Amygdala (tissue), 56 donors: Measurements from ENCODE around the gene UAP1L1.
A peak's percentile ranks its signal among the peaks of the same experiment; 100 is the strongest.

Source experiments
- DNase-seq, 56 donors: peaks; one replicate each; lab custom pipeline; 2025; lab: John Stamatoyannopoulos, UW

UAP1L1 gene

DNA sequence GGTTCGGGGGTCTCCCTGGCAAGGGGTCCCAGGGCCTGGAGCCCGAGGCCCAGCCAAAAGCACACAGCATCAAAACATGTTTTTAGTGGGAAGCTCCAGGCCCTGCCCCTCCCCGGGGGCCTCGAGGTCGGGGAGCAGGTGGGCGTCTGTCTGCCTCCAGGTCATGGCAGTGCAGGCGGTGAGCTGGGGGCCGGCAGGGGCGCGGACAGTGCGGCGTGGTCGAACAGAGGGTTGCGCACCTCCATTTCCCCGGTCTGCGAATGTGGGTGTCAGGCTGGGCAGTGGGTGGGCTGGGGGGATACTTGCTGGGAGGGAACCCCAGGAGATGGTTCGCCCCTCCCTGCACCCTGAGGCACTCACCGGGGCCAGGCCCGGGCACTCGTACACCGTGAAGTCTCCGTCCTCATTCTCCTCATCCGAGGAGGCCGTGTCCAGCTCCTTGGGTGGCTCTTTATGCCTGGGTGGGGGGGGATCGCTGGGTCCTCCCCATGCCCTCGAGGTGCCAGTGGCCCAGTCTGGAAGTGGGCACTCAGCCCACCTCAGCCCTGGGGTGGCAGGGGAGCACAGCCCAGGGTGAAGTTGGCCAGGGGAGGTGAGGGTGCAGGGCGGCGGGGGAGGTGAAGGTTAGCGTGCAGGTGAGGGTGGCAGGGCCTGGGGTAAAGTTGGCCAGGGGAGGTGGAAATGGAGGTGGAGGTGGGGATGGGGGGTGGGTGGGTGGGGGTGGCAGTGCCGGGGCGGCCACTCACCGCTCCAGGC, 37.5 kb upstream of the UAP1L1 start:
- DNase-seq = no peak

DNA sequence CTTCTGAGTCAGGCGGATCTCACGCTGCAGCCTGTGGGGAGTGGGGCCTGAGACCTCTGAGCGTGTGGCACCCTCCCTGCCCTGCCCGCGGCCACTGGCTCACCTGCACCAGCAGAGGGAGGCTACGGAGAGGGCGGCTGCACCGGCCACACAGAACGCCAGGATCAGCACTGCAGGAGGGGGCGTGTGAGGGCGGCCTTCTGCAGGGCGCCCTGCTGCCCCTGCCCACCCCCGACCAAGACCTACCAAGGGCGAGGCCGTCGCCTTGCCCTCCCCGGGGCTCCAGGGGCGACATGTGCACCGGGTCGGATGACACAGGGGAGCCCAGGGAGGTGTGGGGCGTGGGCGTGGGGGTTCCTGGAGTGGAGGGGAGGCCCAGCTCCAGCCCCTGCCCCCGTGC, 36.7 kb upstream of the UAP1L1 start:
- DNase-seq = no peak

DNA sequence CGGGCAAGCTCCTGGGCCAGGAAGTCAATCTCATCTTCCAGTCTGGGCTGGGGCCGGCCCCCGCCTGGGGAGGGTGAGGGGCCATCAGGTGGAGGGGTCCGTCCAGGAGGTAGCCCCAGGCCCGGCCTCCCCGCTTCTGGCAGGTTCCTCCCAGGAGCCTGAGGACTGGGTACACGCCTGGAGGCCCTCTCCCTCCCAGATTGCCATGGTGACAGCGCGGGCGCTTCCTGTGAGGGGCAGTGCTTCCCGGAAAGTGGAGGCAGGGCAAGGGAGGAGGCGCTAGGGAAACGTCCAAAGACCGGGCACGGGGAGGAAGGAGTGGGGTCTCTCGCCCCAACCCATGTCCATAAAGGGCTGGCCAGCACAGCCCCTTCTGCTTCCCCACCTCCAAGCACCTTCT, 36.2 kb upstream of the UAP1L1 start:
- DNase-seq = peak in 1 of 56 donors; percentile 26

DNA sequence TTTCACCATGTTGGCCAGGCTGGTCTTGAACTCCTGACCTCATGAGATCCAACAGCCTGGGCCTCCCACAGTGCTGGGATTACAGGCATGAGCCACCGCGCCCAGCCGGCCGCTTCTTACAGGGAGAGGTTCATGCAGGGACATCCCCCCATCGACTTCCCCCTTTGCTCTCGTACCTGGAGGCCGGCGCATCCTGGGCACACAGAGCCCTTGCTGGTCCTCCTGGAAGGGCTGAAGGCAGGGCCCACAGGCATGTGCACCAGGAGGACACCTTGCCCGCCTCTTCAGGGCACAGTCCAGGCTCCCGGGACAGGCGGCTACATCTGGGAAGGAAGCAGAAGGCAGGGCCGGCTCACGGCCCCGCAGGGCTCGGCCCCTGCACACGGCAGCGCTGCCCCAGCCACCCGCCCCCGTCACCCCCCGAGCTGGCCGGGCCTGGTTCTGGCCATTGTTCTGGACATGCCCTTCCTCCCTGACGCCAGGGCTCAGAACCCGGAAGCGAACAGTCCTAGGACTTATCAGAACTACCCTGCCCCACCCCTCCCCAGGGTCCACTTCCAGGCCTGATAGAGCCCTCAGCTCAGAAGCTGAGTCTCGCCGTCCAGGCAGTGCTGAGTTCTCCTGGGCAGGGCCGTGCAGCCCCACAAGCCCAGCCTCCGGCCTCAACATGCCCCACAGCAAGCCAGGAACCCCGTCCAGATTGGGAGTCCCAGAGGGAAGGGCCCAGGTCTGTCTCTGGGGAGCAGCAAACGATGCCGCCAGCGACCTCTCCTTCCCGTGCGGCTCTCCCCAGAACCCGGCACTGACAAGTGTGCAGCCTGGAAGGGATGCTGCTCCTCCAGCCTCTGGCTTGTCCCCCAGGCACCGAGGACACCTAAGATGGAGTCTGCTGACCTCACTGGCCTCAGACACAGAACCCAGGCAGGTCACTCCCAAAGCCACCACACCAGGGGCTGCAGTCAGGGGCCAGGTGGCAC, 34.3 kb upstream of the UAP1L1 start:
- DNase-seq = no peak

DNA sequence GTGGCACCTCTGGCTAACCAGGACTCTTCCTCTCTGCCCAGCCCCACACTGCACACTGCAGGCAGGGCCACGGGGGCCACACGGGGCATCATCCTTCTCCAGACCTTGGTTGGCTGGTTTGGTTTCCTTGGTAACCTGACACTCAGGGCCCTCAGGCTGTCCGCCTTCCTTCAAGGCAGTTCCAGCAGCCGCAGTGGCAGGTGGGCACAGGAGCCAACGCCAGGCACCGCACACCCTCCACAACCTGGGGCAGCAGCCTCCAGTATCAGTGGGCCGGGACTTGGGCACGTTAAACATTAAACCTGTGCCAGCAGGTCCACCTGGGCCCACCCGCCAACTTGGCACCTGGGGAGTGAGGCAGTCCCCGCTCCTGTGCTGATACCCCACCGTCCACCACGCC, 33.3 kb upstream of the UAP1L1 start:
- DNase-seq = no peak

DNA sequence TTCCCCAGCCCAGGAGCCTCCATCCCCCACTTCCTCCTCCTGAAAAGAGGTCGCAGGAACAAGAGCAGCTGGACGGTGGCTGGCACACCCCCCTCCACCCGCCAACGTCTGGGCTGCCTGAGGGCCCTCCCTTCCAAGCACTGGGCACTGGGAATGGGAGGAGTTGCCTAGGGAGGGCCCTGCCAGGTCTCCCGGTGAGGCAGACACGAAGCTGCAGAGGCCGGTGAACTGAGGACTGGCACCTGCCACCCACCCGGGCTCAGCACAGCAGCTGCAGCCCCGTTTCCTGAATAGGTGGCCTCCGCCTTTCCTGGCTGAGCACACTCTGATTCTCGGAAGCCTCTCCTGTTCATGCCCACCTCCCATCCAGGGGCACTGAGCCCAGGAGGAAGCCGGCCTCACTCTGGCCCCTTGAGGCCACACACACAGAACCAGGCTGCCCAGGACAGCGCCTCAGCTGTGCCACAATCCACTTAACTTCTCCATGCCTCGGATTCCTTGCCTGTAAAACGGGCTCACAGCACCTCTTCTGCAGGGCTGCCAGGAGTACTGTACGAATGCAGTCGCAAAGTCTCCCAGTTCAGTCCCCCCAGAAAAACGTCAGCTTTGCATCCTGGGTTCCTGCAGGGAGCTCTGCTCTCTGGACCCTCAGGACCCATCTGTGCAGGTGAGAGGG, 32.7 kb upstream of the UAP1L1 start:
- DNase-seq = peak in 13 of 56 donors; percentile 13 to 57 (median 45)

DNA sequence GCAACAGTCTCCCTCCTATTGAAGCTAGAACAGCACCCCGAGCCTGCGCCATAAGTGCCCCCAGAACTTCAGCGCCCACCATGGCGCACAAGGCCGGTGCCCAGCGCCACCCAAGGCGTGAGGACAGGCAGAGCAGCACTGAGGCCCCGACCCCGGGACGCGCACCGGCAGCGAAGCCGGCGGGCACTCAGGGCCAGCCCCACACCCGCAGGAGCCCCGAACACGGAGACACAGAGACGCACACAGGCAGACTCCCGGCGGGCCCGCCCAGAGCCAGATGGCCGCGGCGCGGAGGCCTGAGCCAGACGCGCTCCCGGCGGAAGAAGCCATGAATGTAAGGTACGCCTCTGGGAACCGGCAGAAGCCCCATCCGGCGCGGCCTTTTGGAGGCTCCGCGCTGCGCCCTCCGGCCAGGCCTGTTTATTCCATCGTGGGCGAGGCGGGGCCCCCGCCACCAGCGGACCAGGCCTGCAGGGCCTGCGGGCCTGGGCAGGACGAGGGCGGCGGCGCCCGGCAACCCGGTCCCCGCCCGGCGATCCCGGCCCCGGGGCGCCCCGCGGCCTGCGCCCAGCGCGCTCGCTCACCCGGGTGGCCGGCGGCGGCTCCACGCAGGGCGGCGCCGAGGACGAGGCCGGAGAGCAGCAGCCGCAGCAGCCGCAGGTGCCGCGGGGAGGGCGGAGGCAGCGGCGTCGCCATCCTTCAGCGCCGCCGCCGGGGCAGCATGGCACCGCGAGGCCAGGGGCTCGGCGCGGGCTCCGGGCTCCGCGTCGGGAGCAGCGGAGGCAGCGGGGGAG, 31.8 kb upstream of the UAP1L1 start:
- DNase-seq = peak in 12 of 56 donors; percentile 19 to 63 (median 36)

DNA sequence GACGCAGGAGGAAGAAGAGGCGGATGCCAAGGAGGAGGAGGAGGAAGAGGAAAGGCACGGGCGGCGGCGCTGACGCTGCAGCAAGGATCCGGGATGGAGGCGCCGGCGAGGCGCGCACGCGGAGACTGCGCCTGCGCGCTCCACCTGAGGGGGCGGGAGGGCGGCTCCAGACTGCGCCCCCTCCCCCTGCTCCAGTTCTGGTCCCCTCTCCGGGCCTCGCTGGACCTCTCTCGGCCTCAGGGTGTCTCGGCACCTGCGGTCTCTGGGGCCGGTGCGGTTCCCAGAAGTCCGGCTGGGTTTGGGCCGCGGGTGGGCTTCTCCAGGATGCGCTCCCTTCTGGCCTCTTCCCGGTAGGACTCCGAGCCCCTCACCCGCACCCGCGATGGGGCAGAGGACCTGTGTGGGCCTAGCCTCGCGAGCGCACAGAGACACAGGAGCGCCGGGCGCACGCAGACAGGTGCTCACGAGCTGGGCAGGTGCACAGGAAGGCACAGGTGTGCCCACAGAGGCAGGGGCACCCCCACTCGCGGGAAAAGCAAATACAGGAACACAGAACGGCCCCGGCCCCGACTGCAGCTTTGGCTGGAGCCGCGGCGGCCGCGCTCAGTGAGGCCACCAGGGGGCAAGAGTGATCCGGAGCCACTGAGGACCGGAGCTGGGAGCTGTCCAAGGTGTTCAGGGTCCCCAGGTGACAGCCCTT, 31.1 kb upstream of the UAP1L1 start, which contains the start of gene NPDC1:
NPDC1 (minus strand) TSS at position 90 of the 700 bp plus-strand sequence. CDS start 188 bp downstream, outside the sequence.
- peak in 40 of 56 donors; percentile 21 to 77 (median 56) for DNase-seq

DNA sequence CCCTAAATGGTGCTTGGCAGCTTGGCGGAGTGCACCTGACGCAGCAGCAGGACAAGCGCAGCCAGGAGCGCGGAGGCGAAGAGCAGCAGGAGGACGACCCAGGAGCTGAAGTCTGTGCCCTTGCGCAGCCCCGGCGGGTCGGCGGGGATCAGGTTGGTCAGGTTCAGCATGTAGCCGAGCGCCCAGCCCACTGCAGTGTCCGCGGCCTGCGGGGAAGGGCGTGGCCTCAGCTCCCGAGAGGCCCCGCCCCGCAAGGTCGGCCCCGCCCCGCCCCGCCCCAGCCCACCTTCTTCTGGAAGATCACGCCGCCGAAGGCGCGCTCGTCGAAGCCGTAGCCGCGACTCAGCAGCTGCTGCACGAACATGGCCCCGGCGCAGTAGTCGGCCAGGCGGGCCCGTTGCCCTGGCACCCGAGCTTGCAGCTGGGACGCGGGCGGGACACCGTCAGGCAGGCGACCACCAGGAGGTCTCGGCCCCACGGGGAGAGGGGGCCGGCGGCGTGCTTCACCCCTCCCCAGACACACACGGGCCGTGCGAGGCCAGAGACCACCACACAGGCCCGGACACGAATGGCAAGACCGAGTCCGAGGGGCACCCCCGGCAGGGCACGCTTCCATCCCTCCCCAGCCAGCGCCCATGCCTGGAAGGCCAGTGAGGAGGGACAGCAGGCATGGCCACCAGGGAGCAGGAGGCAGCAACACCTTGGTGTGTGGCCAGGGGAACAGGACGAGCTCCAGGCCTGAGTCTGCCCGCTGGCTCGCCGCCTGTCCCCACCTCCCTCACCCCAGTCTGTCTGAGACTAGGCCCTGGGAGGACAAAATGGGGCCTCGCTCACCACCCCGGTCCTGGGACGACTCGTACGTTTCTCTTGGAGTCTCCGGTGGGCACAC, 28.4 kb upstream of the UAP1L1 start:
- DNase-seq = peak in 14 of 56 donors; percentile 18 to 64 (median 44)

DNA sequence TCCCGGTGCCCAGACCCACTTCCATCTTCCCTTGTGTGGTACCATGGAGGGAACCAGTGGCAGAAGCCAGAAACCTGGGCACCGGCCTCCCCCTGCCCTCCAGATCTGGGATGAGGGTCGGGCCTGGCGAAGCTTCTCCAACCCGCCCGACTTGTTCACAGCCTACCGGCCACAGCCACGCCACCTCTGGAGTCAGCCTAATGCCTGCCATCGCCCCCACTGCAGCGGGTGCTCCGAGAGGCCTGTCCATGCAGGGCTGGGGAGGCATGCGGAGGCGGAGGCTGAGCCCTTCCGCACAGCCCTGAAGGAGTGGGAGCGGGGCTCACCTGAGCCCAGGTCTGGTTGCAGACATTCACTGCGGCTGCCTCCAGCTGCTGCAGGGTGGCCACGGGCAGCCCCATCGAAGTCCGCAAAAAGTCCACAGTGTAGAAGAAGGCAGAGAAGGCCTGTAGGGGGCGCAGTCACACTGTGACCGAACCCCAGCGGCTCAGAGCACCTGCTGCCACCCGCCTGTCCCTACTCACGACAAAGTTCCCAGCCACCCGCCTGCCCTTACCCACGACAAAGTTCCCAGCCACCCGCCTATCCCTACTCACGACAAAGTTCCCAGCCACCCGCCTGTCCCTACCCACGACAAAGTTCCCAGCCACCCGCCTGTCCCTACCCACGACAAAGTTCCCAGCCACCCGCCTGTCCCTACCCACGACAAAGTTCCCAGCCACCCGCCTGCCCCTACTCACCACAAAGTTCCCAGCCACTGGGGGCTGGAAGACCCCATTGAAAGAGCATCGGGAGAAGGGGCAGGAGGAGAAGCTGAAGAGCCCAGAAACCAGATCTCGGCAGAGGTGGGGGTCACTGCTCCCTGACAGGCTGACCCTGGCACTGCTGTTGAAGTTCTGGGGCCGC, 27.5 kb upstream of the UAP1L1 start:
- DNase-seq = peak in 35 of 56 donors; percentile 17 to 80 (median 49)

DNA sequence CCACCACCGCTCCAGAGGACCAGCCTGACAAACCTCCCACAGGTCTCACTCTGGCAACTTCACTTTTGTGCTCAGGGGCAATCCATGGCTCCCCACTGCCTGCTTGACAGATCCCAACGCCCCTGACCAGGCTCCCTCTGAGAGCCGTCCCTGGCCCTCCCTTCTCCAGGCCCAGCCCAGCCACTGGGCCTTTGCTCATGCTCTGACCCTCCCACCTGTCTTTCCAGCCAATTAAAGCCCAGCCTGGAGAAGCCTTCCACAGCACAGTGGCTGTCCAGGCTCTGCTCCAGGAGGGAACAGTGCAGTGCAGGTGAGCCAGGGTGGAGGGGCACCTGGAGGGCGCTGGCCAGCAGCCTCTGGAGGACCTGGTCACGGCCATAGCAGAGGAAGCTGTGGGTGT, 26.7 kb upstream of the UAP1L1 start:
- no peak for DNase-seq

DNA sequence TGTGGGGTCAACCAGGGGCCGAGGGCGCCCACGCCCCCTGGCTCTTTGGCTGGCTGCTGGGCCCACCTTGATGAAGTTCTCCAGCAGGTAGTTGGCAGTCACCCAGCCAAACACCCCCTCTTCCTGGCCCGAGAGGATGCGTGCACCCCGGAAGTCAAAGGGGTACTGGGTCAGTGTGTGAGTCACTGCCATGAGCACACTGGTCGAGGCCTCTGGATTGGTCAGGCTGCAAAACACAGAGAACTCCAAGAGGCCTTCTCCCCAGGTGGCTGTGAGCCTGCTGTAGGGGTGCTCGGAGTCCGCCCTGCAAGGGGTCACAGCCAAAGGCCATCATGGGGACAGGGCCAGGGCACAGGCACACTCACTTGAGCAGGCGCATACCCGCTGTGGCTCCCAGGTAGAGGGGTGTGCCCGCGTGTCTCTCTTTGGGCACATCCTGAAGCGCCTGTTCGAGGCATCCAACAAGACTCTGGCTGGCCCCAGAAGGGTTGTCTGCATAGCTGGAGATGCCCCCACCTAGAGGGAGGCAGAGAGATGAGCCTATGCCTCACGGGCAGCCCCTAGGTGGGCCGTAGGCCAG, 26.1 kb upstream of the UAP1L1 start:
- DNase-seq = no peak

DNA sequence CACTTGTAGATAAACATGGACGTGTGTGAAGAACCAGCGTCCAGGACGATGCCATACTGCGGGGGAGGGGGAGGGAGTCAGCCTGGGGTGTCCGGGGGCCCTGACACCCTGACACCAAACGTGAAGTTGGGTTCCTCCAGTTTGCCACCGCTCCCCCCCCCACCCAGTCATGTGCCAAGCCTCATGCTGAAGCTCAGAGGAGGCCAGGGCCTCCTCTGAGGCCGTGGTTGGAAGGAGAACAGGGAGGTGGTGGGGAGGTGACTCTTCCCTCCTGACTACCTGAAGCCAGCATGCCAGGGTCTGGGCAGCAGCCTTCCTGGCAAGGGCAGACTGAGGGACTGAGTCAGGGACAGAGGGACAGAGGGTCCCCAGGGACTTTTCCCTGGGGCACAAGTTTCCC, 25.0 kb upstream of the UAP1L1 start:
- no peak for DNase-seq

DNA sequence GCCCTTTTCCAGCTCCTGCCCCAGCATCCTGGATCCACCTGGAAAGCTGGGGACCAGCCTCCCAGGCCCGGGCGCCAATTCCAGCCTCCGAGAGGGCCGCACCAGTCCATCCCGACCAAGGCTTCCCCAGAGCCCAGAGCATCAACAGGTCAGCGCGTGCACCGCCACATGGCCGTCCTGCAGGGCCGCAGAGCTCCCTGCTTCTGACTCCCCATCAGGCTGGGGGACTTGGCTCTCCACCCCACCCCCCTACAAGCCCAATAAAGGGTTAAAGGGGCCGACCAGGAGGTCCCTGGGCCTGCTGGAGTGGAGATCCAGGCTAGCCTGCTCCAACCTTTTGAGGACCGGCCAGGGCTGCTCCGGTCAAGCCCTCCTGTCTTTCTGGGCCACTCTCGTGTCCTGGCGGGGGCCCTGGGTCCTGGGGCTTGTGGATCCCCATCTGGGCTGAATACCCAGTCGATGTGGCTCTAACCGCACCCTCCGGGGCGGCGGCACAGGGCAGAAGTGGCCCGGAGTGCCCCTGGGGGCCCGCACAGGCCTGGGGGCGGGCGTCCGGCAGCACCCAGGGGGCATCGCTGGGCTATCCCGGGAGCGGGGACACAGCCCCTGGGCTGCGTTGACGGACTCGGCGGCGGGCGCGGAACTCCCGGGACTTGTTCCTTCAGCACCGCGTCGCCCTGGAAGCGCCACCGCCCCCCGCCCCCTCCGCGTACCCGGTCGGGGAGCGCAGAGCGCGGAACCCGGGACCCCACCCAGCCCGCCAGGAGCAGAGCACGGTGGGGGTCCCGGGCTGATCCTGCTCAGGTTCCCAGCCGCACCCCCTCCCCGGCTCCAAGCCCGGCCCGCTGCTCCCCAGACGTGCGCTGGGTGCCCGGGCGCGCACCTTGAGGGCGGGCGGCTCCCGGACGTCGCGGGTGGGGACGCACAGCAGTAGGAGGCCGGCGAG, 24.0 kb upstream of the UAP1L1 start:
- no peak for DNase-seq
